A204.1 (cell line): ENCODE results near the gene CDH16.
"Not testable (repeated sequence)": the region's sequence is repeated elsewhere in the genome, so short reads cannot be mapped to it uniquely, and the experiment has no call there.

ENCODE experiments used
- FAIRE-seq: peaks from 2 replicates; lab custom pipeline; 2012; peaks lifted over from hg19 to GRCh38; lab: Jason Lieb, UNC

The CDH16 gene

GRCh38 chr16:66908762-66909559 lies 9.7 kb downstream of the CDH16 start:
- FAIRE-seq: no peak

DNA sequence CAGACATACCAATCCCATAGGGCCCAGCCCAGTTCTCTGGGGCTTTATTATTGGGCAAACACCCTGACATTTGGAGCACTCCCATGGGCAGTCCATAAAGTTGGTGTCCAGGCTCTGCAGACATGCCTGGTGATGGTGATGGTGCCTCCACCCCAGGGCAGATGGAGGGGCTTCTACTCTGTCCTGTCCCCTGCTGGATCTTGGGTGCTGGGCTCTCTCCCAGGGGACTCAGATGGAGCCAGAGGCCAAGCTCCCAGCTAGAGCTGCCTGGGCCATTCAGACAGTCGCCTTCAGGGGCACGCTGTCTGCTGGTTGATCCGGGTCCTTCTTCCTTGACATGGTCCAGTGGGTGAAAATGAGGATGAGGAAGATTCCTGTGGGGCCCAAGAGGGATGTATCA lies 10.6 kb downstream of the CDH16 start:
- FAIRE-seq: no peak

DNA sequence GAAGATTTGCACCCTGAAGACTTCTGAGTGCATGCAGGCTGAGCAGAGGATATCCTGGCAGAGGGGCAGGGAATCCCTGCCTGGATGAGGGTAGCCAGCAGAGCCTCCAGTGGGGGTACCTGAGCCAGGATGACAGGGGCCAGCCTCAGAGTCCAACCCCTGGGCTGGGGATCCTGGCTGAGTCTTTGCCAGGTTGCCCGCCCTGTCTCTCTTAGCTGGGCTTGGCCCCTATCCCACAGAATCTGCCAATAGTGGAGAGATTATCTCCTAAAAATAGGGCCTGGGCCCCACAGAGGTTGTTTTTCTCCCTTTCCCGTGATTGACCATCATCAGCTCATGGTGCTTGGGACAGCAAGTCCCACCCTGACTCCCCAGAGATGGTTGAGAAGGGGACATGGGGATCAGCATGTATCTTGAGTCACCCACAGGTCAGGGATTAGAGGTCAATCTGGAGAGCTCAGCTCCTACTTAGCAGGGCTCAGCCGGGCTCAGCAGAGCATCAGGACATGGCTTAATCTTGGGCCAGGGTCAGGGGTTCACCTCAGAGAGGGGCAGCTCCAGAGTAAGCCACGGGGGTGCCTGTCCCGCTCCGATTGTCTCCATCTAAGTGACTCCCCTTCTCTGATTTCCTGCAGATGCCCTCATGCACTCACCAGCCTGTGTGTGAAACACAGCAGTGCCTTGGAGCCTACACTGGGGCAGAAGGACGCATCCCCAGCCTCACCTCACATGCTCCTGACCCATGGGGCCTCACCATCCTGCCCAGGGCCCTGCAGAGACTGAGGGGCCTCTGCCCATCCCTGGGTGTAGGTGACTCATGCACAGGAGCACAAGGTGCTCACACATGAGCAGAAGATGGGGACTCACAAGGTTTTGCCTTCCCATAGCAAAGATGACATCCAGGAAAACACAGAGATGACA lies 11.5 kb downstream of the CDH16 start:
- FAIRE-seq: no peak

GRCh38 chr16:66905633-66906539 lies 12.8 kb downstream of the CDH16 start:
- no peak for FAIRE-seq

GRCh38 chr16:66904846-66905632 lies 13.6 kb downstream of the CDH16 start:
- FAIRE-seq: no peak

- no peak for FAIRE-seq
Observed at GRCh38 chr16:66904428-66904845, 14.2 kb downstream of the CDH16 start.

DNA sequence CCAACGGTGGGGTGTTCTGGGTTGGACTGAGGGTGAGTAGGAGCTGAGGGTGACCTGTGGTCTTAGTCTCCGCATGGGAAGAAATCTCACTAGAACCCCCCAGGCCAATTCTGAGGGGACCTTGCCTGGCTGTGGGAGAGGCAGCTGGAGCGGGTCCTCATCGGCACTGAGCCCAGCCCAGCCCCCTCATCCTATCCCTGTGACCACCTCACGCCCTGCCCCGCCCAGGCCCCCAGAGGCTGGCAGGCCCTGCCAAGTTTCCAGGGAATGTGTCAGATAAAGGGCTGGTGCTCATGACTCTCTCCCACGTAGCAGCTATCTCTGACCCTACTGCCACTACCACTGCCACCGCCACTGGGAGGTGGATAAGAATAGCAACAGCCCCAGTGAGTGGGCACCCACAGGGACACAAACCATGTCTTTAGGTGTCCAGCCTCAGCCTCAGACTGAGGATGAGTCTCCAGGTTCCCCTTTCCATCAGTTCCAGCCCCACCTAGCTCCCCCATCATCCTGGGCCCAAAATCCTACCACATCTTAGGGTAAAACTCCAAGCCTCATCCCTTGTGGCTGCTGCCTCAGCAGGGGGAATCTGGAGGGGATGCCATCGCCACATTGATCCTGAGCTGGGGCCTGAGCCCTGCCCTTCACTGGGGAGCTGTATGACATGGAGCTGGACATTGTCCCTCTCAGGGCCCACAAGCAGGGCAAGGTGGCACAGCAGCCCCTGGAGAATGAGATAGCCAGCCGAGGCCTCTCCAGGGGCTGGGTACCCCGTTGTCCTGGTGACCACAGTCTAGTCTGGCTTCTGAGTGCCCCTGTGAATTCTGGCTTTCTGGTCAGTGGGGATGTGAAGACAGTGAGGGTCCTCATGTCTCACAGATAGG lies 14.9 kb downstream of the CDH16 start:
- no peak for FAIRE-seq

DNA sequence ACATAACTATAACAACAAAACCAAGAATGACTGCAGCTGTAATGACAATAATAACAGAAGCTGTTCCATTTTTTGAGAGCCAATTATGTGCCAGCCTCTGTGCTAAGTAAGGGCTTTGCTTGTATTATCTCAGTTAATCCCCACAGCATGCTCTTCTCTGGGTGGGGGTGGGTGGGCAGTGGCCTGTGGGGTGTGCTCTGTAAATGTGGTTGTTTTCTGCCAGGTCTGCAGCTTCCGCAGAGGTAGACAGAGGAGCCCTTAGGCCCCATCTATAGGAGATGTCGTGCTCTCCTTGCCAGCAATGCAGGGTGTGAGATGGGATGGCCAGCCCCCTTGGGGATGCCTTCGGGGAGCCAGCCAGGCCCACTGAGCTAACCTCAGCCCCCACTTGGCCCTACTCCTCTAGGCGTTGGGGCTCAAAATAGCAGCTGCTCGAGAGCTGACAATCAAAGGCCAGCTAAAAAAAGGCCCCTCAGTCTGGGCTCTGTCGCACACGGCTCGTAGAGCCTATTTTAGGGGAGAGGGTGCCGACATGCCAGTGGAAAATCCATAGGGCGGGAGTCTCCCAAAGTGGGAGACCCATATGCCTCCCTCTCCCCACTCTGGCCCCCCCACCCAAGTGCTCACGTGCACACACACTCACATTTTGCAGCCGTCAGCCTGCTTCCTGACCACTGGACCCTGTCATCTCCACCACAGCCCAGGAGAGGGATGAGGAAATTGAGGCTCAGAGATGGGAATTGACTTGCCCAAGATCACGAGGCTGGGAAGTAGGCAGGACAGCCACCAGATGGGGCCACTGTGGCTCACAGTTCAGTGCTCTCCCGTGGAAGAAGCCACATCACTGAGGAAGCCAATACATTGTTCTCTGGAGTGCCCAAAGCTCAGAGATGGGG lies 15.8 kb downstream of the CDH16 start:
- no peak for FAIRE-seq

- no peak for FAIRE-seq
Observed at GRCh38 chr16:66901626-66902025, 17.1 kb downstream of the CDH16 start.

DNA sequence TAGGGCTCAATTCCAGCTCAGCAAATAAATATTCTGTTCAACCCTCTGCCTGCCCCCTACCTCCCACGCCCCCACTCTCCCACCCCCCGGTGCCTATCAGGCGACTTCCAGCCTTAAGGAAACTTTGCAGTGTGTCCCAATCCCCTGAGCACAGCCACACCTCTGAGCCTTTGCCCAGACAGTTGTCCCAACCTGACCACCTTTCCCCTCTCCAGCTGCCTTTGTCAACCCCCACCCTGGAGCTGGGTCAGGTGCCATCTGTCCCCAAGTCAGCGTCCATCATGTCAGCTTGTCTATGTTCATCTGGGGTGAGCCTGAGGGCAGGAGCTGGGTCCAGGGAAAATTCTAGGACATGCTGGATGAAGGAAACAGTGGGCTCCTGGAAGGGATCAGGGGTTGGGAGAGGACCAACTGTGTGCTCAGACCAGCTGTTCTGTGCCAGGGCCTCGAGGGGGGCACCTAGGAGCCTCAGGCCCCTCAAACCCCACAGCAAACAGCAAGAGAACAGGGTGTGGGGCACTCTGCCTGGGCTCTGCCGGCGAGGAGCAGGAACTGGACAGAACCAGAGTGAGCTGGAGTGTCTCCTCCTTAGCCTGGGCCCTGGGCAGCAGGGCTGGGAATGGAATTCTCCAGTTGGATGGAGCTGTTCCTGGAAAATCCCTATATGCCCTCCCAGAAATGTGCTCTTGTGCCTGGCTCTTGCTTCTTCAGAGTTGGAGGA lies 17.8 kb downstream of the CDH16 start:
- no peak for FAIRE-seq

DNA sequence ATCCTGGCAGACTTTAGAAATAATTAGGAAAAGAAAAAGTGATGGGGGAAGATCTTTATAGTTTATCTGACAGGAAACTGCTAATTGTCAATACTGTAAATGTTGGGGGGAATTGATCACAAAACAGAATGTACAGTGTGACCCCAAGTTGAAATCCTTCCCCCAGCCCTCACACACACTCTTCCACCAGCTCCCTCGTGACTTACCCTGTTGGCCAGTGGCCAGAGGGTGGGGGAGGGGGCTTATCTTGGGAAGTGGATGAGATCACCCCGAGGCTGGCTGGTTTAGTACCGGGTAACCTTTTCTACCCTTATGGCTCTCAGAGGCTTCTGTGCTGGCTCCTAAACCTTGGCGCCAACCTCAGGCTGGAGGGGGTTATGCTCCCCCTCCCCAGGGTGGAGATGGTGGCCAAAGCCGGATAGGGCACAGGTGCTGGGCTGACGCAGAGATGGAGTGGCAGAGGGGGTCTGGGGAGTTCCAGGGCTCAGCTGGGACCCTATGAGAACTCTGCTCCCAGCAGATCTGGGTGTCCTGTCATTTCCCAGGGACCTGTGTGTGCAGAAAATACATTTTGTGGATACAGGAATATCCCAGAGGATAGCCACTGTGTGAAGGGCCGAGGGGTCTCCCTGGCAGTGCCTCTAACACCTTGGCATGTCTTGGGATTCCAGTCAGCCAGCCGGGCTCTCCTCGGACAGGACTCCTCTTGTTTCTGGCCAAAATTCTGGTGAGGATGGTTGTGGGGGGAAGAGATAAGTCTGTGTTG lies 18.6 kb downstream of the CDH16 start:
- FAIRE-seq: no peak

GRCh38 chr16:66899310-66899944 lies 19.3 kb downstream of the CDH16 start:
- no peak for FAIRE-seq

DNA sequence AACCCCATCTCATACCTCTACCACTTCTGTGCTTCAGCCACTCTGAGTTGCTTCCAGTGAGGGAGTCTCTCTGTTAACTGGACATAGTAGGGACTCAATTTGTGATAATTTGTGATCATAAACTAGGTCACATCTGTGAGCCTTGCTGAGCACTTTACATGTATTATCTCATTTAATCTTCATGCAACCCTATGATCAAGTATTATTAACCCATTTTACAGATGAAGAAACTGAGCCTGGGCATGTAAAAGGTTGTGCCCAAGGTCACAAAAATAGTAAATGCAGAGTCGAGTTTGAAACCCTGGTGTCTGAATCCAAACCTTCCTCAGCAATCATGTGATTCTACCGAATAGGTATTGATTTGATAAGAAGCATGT lies 19.8 kb downstream of the CDH16 start:
- FAIRE-seq: no peak

DNA sequence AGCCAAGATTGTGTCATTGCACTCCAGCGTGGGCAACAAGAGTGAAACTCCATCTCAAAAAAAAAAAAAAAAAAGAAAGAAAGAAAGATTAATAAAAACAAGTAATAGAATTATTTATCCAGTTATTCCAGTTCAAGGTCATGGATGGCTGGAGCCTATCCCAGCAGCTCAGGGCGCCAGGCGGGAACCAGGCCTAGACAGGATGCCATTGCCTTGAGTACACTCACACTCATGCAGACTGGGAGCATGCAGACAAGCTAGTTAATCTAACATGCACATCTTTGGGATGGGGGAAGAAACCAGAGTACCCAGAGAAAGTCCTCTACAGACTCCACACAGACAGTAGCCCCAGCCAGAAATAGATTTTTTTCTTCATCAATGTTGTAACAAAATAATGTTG lies 20.5 kb downstream of the CDH16 start:
- no peak for FAIRE-seq

GRCh38 chr16:66896682-66897081 lies 22.0 kb downstream of the CDH16 start:
- FAIRE-seq: not testable (repeated sequence)

DNA sequence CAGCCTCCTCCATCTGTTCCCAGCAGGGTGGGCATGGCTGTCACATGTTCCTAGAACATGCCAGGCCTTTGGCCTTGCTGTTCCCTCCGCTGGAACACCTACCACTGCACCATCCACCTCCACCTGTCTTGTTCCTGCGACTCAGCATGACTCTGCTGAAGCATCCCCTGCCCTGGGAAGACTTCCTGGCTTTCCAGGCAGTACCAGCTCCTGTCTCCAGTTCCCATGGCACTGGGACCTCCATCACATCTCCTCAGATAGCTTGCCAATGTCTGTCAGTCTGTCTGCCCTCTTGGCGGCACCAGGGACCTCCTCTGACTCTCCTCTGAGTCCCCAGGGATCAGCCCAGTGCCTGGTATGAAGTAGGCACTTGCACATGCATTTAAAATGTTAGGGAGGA lies 22.7 kb downstream of the CDH16 start:
- no peak for FAIRE-seq

DNA sequence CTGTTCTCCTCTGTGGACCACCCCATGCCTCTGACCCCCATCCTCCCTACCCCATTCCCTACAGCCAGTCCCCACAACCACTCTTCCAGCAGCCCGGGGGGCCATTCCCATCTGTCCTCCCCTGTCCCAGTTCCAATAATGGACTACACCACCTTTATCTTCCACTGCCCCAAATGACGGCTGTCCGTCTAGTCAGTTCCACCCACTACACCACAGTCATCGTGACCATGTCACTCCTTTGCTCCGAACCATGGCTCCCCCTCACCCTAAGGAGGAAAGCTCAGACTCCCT lies 23.1 kb downstream of the CDH16 start:
- no peak for FAIRE-seq
